Liver (tissue), 9 donors: ENCODE results near the gene RAD51B. TPM values are rescaled to one million over a fixed set of nuclear protein-coding genes. Genes with fewer than 3 reads are reported as not detected.
A peak's percentile ranks its signal among the peaks of the same experiment; 100 is the strongest.

Source experiments
- DNase-seq: peaks from one replicate; pipeline ENCODE4 v3.0.0-alpha.2; 2017; ENCODE audit warnings: low spot score
- H3K27ac ChIP-seq, 2 donors: one replicate each; pipeline ENCODE4 v1.7.0; 2013; ENCODE audit warnings: inconsistent platforms in 2 of 2, low read length in 2 of 2, control low read depth in 1 of 2, low read depth in 1 of 2, mild to moderate bottlenecking in 1 of 2
- H3K27me3 ChIP-seq, 4 donors: one replicate each; pipeline versions ENCODE4 v1.6.1 to v1.7.0; 2013; ENCODE audit warnings: low read length in 3 of 4, inconsistent platforms in 1 of 4, mild to moderate bottlenecking in 1 of 4, moderate library complexity in 1 of 4; ENCODE audit not compliant: control insufficient read depth in 4 of 4, insufficient read depth in 4 of 4
- H3K36me3 ChIP-seq, 4 donors: one replicate each; pipeline versions ENCODE4 v1.6.1 to v1.7.0; 2013; ENCODE audit warnings: low read length in 3 of 4, mild to moderate bottlenecking in 3 of 4, low read depth in 1 of 4, moderate library complexity in 1 of 4; ENCODE audit not compliant: control insufficient read depth in 4 of 4, insufficient read depth in 3 of 4
- H3K4me1 ChIP-seq, 4 donors: one replicate each; pipeline versions ENCODE4 v1.6.1 to v1.7.0; 2013; ENCODE audit warnings: low read length in 3 of 4, mild to moderate bottlenecking in 3 of 4, moderate library complexity in 1 of 4; ENCODE audit not compliant: control insufficient read depth in 4 of 4, insufficient read depth in 4 of 4
- H3K4me3 ChIP-seq, 3 donors: one replicate each; pipeline versions ENCODE4 v1.6.1 to v1.7.0; 2013; ENCODE audit warnings: low read length in 3 of 3, control low read depth in 1 of 3, low read depth in 1 of 3, mild to moderate bottlenecking in 1 of 3
- H3K9ac ChIP-seq, 2 donors: one replicate each; pipeline ENCODE4 v1.7.0; 2013; ENCODE audit warnings: low read length in 2 of 2, mild to moderate bottlenecking in 2 of 2, moderate library complexity in 2 of 2, control low read depth in 1 of 2, low read depth in 1 of 2
- H3K9me3 ChIP-seq, 4 donors: one replicate each; pipeline versions ENCODE4 v1.6.1 to v1.7.0; 2013; ENCODE audit warnings: low read length in 3 of 4; ENCODE audit not compliant: control insufficient read depth in 4 of 4
- ATF3 ChIP-seq: IDR thresholded peaks from 2 replicates; pipeline ENCODE4 v1.6.1; 2016; ENCODE audit warnings: antibody characterized with exemption
- FOXA2 ChIP-seq: IDR thresholded peaks from 2 replicates; pipeline ENCODE4 v1.6.1; 2016; ENCODE audit warnings: antibody characterized with exemption
- HNF4A ChIP-seq, 2 donors: conservative IDR thresholded peaks; 2 replicates each; pipeline ENCODE4 v1.6.1; 2016; ENCODE audit warnings: antibody characterized with exemption in 2 of 2, mild to moderate bottlenecking in 2 of 2
- HNF4G ChIP-seq: IDR thresholded peaks from 2 replicates; pipeline ENCODE4 v1.6.1; 2016; ENCODE audit warnings: antibody characterized with exemption
- JUND ChIP-seq, 2 donors: IDR thresholded peaks; 2 replicates each; pipeline ENCODE4 v1.6.1; 2016; ENCODE audit warnings: antibody characterized with exemption in 2 of 2
- MAX ChIP-seq: IDR thresholded peaks from 2 replicates; pipeline ENCODE4 v1.6.1; 2016; ENCODE audit warnings: antibody characterized with exemption
- NR2F2 ChIP-seq: IDR thresholded peaks from 2 replicates; pipeline ENCODE4 v1.6.1; 2016; ENCODE audit warnings: antibody characterized with exemption
- RAD21 ChIP-seq, 2 donors: IDR thresholded peaks; 2 replicates each; pipeline ENCODE4 v1.6.1; 2016; ENCODE audit warnings: antibody characterized with exemption in 2 of 2, mild to moderate bottlenecking in 2 of 2
- RXRA ChIP-seq, 2 donors: IDR thresholded peaks; 2 replicates each; pipeline ENCODE4 v1.6.1; 2017 to 2018; ENCODE audit warnings: antibody characterized with exemption in 2 of 2, mild to moderate bottlenecking in 1 of 2
- SP1 ChIP-seq: IDR thresholded peaks from 2 replicates; pipeline ENCODE4 v1.6.1; 2018; ENCODE audit warnings: antibody characterized with exemption, mild to moderate bottlenecking
- TAF1 ChIP-seq: conservative IDR thresholded peaks from 2 replicates; pipeline ENCODE4 v1.6.1; 2016; ENCODE audit warnings: antibody characterized with exemption, mild to moderate bottlenecking
- YY1 ChIP-seq: IDR thresholded peaks from 2 replicates; pipeline ENCODE4 v1.6.1; 2016; ENCODE audit warnings: antibody characterized with exemption, mild to moderate bottlenecking
- ZBTB33 ChIP-seq: IDR thresholded peaks from 2 replicates; pipeline ENCODE4 v1.6.1; 2016; ENCODE audit warnings: antibody characterized with exemption
- WGBS: extraction: QIAGEN DNeasy Blood & Tissue Kit; methylation state at CpG from one replicate; pipeline ENCODE4 v1.1.7; 2013; 5-methylcytosine and 5-hydroxymethylcytosine counted together
- polyA plus RNA-seq, 2 donors: library from polyadenylated mRNA; stranded (reverse) in 1 of 2; unstranded in 1 of 2; fragments of 200-250 nt in 1 of 2; fragments of >200 nt in 1 of 2; fragmentation: Nextera tagmentation in 1 of 2; extraction: Ambion mirVana in 1 of 2; gene quantifications; one replicate each; pipeline versions ENCODE4 v1.2.1 to v1.2.3, GENCODE V29; 2013 to 2015
- total RNA-seq, 2 donors: library from RNA; depleted of rRNA; stranded (reverse); fragments of >200 nt; gene quantifications; one replicate each; pipeline ENCODE4 v1.2.3, GENCODE V29; 2014
- TF ChIP-seq, protein P1 (sequence below): IDR thresholded peaks from 2 replicates; pipeline ENCODE4 v1.6.1; 2016; ENCODE audit warnings: antibody characterized with exemption, mild to moderate bottlenecking
- TF ChIP-seq, protein P2 (sequence below): fragments of 150-350 bp; IDR thresholded peaks from 2 replicates; pipeline ENCODE4 v1.5.1; 2017; ENCODE audit warnings: improper control_type of control experiment, low read depth, low read length; ENCODE audit not compliant: missing input control
- donor health status: healthy.
- donor health status: healthy.
- donor health status: healthy.
- donor health status: healthy.
- donor health status: healthy.

Gene RAD51B
- total and polyA plus RNA-seq, 4 donors = 0.81 to 12.9 (median 2.4) TPM

DNA sequence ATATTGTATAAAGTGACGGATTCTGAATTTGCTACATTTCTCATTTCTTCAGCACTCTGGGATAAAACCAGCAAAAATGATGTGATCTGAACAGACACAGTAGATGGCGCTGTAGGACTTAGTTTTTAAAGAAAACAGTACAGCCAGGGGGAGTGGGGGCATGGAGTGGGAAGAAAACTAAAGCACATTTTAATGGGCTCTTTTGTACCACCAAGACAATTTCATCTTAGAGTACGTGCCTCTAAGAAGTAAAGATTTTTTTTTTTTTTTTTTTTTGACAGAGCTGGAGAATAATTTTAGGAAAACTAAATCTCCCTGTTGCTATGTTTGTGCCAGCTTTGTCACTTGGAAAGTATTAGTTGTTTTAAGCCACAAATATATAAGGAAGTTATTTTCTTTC, 124.4 kb downstream of the RAD51B start:
- H3K4me1 ChIP-seq = peaks cover 5 to 32% (median 28%) of the 10 kb centered on the region in 4 donors
- peak; percentile 93 to 95 for TF ChIP-seq RAD21 (IDR thresholded peaks at IDR 0.05)
- TF ChIP-seq HNF4G = peak; percentile 9
- TF ChIP-seq RXRA (IDR thresholded peaks at IDR 0.05) = no peak
- TF ChIP-seq, protein P1, sequence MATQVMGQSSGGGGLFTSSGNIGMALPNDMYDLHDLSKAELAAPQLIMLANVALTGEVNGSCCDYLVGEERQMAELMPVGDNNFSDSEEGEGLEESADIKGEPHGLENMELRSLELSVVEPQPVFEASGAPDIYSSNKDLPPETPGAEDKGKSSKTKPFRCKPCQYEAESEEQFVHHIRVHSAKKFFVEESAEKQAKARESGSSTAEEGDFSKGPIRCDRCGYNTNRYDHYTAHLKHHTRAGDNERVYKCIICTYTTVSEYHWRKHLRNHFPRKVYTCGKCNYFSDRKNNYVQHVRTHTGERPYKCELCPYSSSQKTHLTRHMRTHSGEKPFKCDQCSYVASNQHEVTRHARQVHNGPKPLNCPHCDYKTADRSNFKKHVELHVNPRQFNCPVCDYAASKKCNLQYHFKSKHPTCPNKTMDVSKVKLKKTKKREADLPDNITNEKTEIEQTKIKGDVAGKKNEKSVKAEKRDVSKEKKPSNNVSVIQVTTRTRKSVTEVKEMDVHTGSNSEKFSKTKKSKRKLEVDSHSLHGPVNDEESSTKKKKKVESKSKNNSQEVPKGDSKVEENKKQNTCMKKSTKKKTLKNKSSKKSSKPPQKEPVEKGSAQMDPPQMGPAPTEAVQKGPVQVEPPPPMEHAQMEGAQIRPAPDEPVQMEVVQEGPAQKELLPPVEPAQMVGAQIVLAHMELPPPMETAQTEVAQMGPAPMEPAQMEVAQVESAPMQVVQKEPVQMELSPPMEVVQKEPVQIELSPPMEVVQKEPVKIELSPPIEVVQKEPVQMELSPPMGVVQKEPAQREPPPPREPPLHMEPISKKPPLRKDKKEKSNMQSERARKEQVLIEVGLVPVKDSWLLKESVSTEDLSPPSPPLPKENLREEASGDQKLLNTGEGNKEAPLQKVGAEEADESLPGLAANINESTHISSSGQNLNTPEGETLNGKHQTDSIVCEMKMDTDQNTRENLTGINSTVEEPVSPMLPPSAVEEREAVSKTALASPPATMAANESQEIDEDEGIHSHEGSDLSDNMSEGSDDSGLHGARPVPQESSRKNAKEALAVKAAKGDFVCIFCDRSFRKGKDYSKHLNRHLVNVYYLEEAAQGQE = no peak
- TF ChIP-seq, protein P2, sequence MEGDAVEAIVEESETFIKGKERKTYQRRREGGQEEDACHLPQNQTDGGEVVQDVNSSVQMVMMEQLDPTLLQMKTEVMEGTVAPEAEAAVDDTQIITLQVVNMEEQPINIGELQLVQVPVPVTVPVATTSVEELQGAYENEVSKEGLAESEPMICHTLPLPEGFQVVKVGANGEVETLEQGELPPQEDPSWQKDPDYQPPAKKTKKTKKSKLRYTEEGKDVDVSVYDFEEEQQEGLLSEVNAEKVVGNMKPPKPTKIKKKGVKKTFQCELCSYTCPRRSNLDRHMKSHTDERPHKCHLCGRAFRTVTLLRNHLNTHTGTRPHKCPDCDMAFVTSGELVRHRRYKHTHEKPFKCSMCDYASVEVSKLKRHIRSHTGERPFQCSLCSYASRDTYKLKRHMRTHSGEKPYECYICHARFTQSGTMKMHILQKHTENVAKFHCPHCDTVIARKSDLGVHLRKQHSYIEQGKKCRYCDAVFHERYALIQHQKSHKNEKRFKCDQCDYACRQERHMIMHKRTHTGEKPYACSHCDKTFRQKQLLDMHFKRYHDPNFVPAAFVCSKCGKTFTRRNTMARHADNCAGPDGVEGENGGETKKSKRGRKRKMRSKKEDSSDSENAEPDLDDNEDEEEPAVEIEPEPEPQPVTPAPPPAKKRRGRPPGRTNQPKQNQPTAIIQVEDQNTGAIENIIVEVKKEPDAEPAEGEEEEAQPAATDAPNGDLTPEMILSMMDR = peak; percentile 74
- TF ChIP-seq JUND (IDR thresholded peaks at IDR 0.05) = no peak
- no peak for TF ChIP-seq TAF1
- no peak for TF ChIP-seq FOXA2
- TF ChIP-seq YY1 = peak; percentile 24
- peak; percentile 27 for TF ChIP-seq SP1
- peak in 1 of 2 donors; percentile 40 for TF ChIP-seq HNF4A (conservative IDR thresholded peaks at IDR 0.05)
- 9% methylated on average over 3 of the region's 3 CpGs for WGBS
- H3K27ac ChIP-seq = peak overlapping the region in 1 of 2 donors; percentile 39
- H3K9me3 ChIP-seq = no peaks in the 10 kb centered on the region
- H3K9ac ChIP-seq = peak overlapping the region in 1 of 2 donors; percentile 11
- H3K36me3 ChIP-seq = no peaks in the 10 kb centered on the region
- peak; percentile 55 for DNase-seq
- no peaks in the 10 kb centered on the region for H3K27me3 ChIP-seq
- H3K4me3 ChIP-seq = no peak overlapping the region

DNA sequence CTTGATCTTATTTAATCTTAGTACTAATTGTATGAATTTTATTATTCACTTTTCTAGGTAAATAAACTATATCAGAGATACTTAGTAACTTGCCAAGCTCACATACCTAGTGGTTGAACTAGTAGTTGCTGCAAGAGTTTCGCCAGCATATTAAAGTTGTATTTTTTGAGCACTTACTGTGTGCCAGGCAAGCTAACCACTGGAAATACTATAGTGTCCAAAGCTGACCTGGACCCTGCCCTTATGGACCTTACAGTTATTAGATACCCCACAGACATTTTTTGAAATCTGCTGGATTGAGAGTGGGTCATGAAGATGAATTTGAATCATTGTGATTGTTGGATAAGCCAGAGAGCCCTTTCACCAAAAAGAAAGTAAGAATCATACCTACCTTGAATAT, 125.0 kb downstream of the RAD51B start:
- no peaks in the 10 kb centered on the region for H3K27me3 ChIP-seq
- H3K9ac ChIP-seq = no peak overlapping the region
- TF ChIP-seq NR2F2 = no peak
- TF ChIP-seq HNF4A (conservative IDR thresholded peaks at IDR 0.05) = peak; percentile 69 to 80
- no peaks in the 10 kb centered on the region for H3K9me3 ChIP-seq
- peaks cover 5 to 32% (median 28%) of the 10 kb centered on the region in 4 donors for H3K4me1 ChIP-seq
- 81% methylated on average over 1 of the region's 1 CpG for WGBS
- no peaks in the 10 kb centered on the region for H3K36me3 ChIP-seq
- no peak for DNase-seq
- no peak overlapping the region for H3K4me3 ChIP-seq
- no peak overlapping the region for H3K27ac ChIP-seq

DNA sequence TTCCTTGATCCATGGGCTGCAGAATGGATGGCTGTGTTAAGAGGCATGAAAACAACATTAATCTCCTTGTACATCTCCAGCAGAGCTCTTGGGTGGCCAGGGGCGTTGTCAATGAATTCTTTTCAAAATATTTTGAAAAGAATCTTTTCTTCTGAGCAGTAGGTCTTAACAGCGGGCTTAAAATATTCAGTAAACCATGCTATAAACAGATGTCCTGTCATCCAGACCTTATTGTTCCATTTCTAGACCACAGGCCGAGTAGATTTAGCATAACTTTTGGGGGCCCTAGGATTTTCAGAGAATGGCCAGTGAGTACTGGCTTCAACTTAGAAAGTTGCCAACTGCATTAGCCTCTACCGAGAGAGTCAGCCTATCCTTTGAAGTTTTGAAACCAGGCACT, 130.2 kb downstream of the RAD51B start:
- Histone ChIP-seq H3K4me3 (no peak overlapping the region), H3K9ac (no peak overlapping the region), H3K4me1 (peaks cover 0 to under 1% (median 0%) of the 10 kb centered on the region in 4 donors), H3K9me3 (peaks cover 0 to 3% (median 0%) of the 10 kb centered on the region in 4 donors), H3K27ac (no peak overlapping the region), H3K27me3 (no peaks in the 10 kb centered on the region), H3K36me3 (no peaks in the 10 kb centered on the region)
- 95% methylated on average over 4 of the region's 4 CpGs for WGBS
- no peak for DNase-seq
- TF ChIP-seq MAX (no peak), ZBTB33 (no peak), SP1 (no peak), ATF3 (no peak), HNF4G (no peak), FOXA2 (no peak), HNF4A (conservative IDR thresholded peaks at IDR 0.05) (no peak), TAF1 (no peak), RXRA (IDR thresholded peaks at IDR 0.05) (no peak), RAD21 (IDR thresholded peaks at IDR 0.05) (no peak)
